Caco-2 (cell line): ENCODE data around the gene RRP8. TPM values are rescaled to one million over a fixed set of nuclear protein-coding genes. Genes with fewer than 3 reads are reported as not detected.

Experiments
- BruUV-seq: library from RNA; stranded (reverse); fragments of 400-500 nt; replicated peaks from 2 replicates; lab custom pipeline; 2021; lab: Mats Ljungman, UMichigan
- CTCF ChIA-PET: fragments of 300-600 bp; sonication (Branson Sonifier 250); formaldehyde crosslinking; loops from one replicate; lab custom pipeline; 2022; ENCODE audit warnings: antibody characterized with exemption; lab: Charles Lee
- POLR2A ChIA-PET: fragments of 300-600 bp; sonication (Branson Sonifier 250); formaldehyde crosslinking; loops from one replicate; lab custom pipeline; 2022; ENCODE audit warnings: antibody characterized with exemption; lab: Charles Lee
- DNase-seq, 2 experiments: peaks; one replicate each; pipeline versions ENCODE4 v3.0.0 to v3.0.0-alpha.2; 2020 to 2022
- H3K27me3 ChIP-seq: replicated peaks from 2 replicates; pipeline ENCODE4 v1.6.0; 2011; ENCODE audit warnings: low read length; ENCODE audit not compliant: control insufficient read depth, insufficient read depth
- H3K36me3 ChIP-seq: 2 replicates; pipeline ENCODE4 v1.5.1; 2011; ENCODE audit warnings: low read length; ENCODE audit not compliant: control insufficient read depth, insufficient read depth
- H3K4me1 ChIP-seq: fragments of 250-450 bp; sonication (Bioruptor Pico); 2 replicates; pipeline ENCODE4 v1.5.1; 2020; ENCODE audit warnings: mild to moderate bottlenecking
- H3K4me3 ChIP-seq: 2 replicates; pipeline ENCODE4 v1.5.1; 2011; ENCODE audit warnings: low read depth, mild to moderate bottlenecking, control low read depth, low read length
- H3K9me3 ChIP-seq: fragments of 250-450 bp; sonication (Bioruptor Pico); 2 replicates; pipeline ENCODE4 v1.5.1; 2020; ENCODE audit warnings: mild to moderate bottlenecking, moderate library complexity
- H3K27ac Mint-ChIP-seq: one replicate; pipeline ENCODE4 v1.8.0; 2022; ENCODE audit warnings: mixed read lengths; ENCODE audit not compliant: unreplicated experiment
- H3K27me3 Mint-ChIP-seq: one replicate; pipeline ENCODE4 v1.8.0; 2022; ENCODE audit warnings: mixed read lengths; ENCODE audit not compliant: insufficient read depth, unreplicated experiment
- H3K36me3 Mint-ChIP-seq: one replicate; pipeline ENCODE4 v1.8.0; 2022; ENCODE audit warnings: mild to moderate bottlenecking, mixed read lengths; ENCODE audit not compliant: insufficient read depth, unreplicated experiment
- H3K4me1 Mint-ChIP-seq: one replicate; pipeline ENCODE4 v1.8.0; 2022; ENCODE audit warnings: low read depth, mixed read lengths; ENCODE audit not compliant: unreplicated experiment
- H3K4me3 Mint-ChIP-seq: one replicate; pipeline ENCODE4 v1.8.0; 2022; ENCODE audit warnings: mild to moderate bottlenecking, moderate library complexity, mixed read lengths; ENCODE audit not compliant: unreplicated experiment
- H3K9me3 Mint-ChIP-seq: one replicate; pipeline ENCODE4 v1.8.0; 2022; ENCODE audit warnings: mixed read lengths; ENCODE audit not compliant: unreplicated experiment
- intact Hi-C: fragments of 100-400 bp; cut with micrococcal nuclease; formaldehyde crosslinking; loops from one replicate; pipeline ENCODE4 v1.10.0; 2022; ENCODE audit not compliant: unreplicated experiment
- total RNA-seq: library from RNA; stranded (reverse); gene quantifications from 2 replicates; pipeline ENCODE4 v1.2.3, GENCODE V29; 2022
- TF ChIP-seq, protein P1 (sequence below), 2 experiments: fragments of 200-600 bp in 1 of 2; IDR thresholded peaks; 1 replicate in 1 of 2; 2 replicates in 1 of 2; pipeline versions ENCODE4 v1.5.1 to v1.8.0; 2011 to 2022; ENCODE audit warnings: antibody characterized with exemption in 1 of 2, control low read depth in 1 of 2, inconsistent platforms in 1 of 2, low read depth in 1 of 2, low read length in 1 of 2, mild to moderate bottlenecking in 1 of 2, moderate library complexity in 1 of 2; ENCODE audit not compliant: insufficient read depth in 1 of 2, severe bottlenecking in 1 of 2, unreplicated experiment in 1 of 2

RRP8 gene
- total RNA-seq, 1 experiment from 2014 or later: 21.0 TPM

DNA sequence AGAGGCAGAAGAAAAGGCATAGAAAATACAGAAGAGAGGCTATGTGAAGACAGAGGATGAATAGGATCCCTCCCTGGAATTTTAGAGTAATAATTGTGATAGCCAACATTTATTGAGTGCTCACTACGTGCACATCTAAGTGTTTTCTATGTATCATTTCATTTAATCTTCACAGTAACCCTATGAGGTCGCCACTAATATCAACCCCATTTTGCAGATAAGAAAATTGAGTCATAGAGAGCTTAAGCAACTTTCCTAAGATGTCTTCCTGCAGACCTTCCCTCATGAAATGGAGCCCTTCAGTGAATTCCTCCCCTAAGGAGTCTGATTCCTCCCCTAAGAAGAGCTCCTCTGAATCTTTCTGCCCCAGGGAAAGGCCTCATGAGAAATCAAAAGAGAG lies 38.1 kb downstream of the RRP8 start:
- Histone ChIP-seq H3K4me3 (no peak overlapping the region), H3K36me3 (no peaks in the 10 kb centered on the region), H3K4me1 (no peaks in the 10 kb centered on the region), H3K27me3 (no peaks in the 10 kb centered on the region), H3K9me3 (no peaks in the 10 kb centered on the region)
- H3K9me3 Mint-ChIP-seq: no peaks in the 10 kb centered on the region
- no TSS peak for BruUV-seq
- POLR2A ChIA-PET: no interaction called here
- no peak overlapping the region for H3K4me3 Mint-ChIP-seq
- DNase-seq: no peak
- CTCF ChIA-PET: no interaction called here
- intact Hi-C loops: no loop called here
- TF ChIP-seq, protein P1, sequence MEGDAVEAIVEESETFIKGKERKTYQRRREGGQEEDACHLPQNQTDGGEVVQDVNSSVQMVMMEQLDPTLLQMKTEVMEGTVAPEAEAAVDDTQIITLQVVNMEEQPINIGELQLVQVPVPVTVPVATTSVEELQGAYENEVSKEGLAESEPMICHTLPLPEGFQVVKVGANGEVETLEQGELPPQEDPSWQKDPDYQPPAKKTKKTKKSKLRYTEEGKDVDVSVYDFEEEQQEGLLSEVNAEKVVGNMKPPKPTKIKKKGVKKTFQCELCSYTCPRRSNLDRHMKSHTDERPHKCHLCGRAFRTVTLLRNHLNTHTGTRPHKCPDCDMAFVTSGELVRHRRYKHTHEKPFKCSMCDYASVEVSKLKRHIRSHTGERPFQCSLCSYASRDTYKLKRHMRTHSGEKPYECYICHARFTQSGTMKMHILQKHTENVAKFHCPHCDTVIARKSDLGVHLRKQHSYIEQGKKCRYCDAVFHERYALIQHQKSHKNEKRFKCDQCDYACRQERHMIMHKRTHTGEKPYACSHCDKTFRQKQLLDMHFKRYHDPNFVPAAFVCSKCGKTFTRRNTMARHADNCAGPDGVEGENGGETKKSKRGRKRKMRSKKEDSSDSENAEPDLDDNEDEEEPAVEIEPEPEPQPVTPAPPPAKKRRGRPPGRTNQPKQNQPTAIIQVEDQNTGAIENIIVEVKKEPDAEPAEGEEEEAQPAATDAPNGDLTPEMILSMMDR (IDR thresholded peaks at IDR 0.05; ENCODE audit: insufficient read depth in 1 of 2, low read depth in 1 of 2, low read length in 1 of 2, severe bottlenecking in 1 of 2, unreplicated experiment in 1 of 2): no peak
- no peaks in the 10 kb centered on the region for H3K27me3 Mint-ChIP-seq
- H3K4me1 Mint-ChIP-seq: no peaks in the 10 kb centered on the region
- H3K36me3 Mint-ChIP-seq: no peaks in the 10 kb centered on the region
- no peak overlapping the region for H3K27ac Mint-ChIP-seq

DNA sequence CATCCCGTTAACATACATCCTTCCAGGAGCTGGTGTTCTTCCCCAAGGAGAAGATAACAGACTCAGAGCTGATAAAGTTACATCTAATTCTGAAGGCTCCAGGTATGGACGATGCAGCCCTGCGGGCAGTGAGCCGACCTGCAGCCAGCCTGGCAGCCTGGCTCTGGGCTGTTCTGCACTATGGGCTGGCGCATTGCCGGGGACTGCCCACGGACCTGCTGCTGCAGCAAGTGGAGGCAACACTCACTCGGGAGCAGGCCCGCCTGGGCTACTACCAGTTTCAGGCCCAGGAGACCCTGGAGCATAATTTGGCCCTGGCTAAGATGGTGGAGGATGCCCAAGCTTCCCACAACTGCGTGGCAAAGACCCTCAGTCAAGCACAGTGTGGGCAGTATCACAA lies 39.7 kb downstream of the RRP8 start:
- no peaks in the 10 kb centered on the region for H3K4me1 ChIP-seq
- Mint-ChIP-seq H3K4me3 (no peak overlapping the region), H3K27me3 (no peaks in the 10 kb centered on the region), H3K4me1 (no peaks in the 10 kb centered on the region), H3K9me3 (no peaks in the 10 kb centered on the region), H3K36me3 (no peaks in the 10 kb centered on the region), H3K27ac (no peak overlapping the region)
- DNase-seq: no peak
- ChIA-PET POLR2A (no interaction called here), CTCF (no interaction called here)
- intact Hi-C loops: no loop called here
- H3K4me3 ChIP-seq: no peak overlapping the region
- BruUV-seq: no TSS peak
- H3K9me3 ChIP-seq: no peaks in the 10 kb centered on the region
- H3K27me3 ChIP-seq: no peaks in the 10 kb centered on the region
- H3K36me3 ChIP-seq: no peaks in the 10 kb centered on the region
- TF ChIP-seq, protein P1 (IDR thresholded peaks at IDR 0.05; ENCODE audit: insufficient read depth in 1 of 2, low read depth in 1 of 2, low read length in 1 of 2, severe bottlenecking in 1 of 2, unreplicated experiment in 1 of 2): no peak

DNA sequence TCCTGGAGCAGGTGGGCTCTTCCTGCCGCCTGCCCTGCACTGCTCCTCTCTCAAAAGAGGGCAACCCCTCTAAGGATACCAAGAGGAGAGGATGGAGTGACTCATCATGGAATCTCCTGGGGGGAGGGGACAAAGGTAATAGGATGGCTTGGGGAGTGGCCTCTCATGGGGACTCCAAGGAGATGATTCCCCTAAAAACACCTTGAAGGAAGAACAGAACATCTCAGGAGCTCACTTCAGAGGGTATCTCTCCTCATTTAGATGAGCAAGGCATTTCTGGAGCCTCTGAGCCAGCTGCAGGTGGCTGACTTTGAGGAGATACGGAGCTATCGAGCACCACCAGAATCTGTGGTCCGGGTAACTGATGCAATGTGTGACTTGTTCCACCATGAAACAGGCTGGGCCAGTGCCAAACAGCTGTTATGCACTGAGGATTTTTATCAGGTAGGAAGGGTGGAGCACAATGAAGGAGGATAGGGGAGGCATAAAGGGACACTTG lies 40.2 kb downstream of the RRP8 start:
- POLR2A ChIA-PET: no interaction called here
- DNase-seq: no peak

More for the DNA sequence above, 40.2 kb downstream of the RRP8 start:
- Mint-ChIP-seq H3K27ac (no peak overlapping the region), H3K36me3 (no peaks in the 10 kb centered on the region), H3K4me1 (no peaks in the 10 kb centered on the region), H3K4me3 (no peak overlapping the region), H3K9me3 (no peaks in the 10 kb centered on the region), H3K27me3 (no peaks in the 10 kb centered on the region)
- H3K4me1 ChIP-seq: no peaks in the 10 kb centered on the region
- BruUV-seq: no TSS peak
- H3K36me3 ChIP-seq: no peaks in the 10 kb centered on the region
- no peaks in the 10 kb centered on the region for H3K27me3 ChIP-seq
- H3K4me3 ChIP-seq: no peak overlapping the region
- CTCF ChIA-PET: no interaction called here
- no peaks in the 10 kb centered on the region for H3K9me3 ChIP-seq
- intact Hi-C loops: no loop called here
- TF ChIP-seq, protein P1 (IDR thresholded peaks at IDR 0.05; ENCODE audit: insufficient read depth in 1 of 2, low read depth in 1 of 2, low read length in 1 of 2, severe bottlenecking in 1 of 2, unreplicated experiment in 1 of 2): no peak
